GM13977 (cell line): Measurements from ENCODE around the gene HLTF.

Experiments
- DNase-seq: peaks from one replicate; pipeline ENCODE4 v3.0.0; 2012; ENCODE audit warnings: low spot score
- in situ Hi-C: fragments of 300-500 bp; cut with MboI; formaldehyde crosslinking; loops from one replicate; pipeline ENCODE4 v1.12.0; 2022; ENCODE audit warnings: low sequenced_read_pairs, low pct_unique_long_range_greater_than_20kb, mixed read lengths, inconsistent platforms; ENCODE audit not compliant: unreplicated experiment
- TF ChIP-seq, protein P1 (sequence below): IDR thresholded peaks from 2 replicates; pipeline ENCODE4 v1.5.1; 2012; ENCODE audit warnings: mild to moderate bottlenecking, control low read depth; ENCODE audit not compliant: insufficient read depth; ENCODE audit errors: extremely low read depth, missing control alignments

The HLTF gene

GRCh38 chr3:149000206-149000745 lies 86.1 kb downstream of the HLTF start:
- TF ChIP-seq, protein P1, sequence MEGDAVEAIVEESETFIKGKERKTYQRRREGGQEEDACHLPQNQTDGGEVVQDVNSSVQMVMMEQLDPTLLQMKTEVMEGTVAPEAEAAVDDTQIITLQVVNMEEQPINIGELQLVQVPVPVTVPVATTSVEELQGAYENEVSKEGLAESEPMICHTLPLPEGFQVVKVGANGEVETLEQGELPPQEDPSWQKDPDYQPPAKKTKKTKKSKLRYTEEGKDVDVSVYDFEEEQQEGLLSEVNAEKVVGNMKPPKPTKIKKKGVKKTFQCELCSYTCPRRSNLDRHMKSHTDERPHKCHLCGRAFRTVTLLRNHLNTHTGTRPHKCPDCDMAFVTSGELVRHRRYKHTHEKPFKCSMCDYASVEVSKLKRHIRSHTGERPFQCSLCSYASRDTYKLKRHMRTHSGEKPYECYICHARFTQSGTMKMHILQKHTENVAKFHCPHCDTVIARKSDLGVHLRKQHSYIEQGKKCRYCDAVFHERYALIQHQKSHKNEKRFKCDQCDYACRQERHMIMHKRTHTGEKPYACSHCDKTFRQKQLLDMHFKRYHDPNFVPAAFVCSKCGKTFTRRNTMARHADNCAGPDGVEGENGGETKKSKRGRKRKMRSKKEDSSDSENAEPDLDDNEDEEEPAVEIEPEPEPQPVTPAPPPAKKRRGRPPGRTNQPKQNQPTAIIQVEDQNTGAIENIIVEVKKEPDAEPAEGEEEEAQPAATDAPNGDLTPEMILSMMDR, result no peak
- no peak for DNase-seq
- in situ Hi-C loops, result no loop called here

DNA sequence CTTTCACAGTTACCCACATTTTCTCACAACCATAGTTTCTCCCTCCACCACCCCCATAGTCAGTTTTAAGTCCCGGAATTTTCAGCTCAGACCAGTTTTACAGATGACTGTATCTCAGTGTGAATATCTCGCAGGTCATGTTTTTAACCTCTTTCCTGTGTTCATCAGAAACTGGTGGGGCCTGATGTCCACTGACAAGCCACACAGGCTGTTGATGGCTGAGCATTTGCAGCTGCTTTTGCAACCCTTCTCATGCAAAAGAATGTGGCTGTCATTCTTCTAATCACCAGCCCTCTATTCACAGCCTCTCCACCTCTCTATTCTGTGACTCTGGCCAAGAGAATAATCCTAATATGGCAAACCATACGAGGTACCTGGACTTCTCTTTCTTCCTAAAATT lies 86.5 kb downstream of the HLTF start:
- TF ChIP-seq, protein P1, result no peak
- no peak for DNase-seq
- in situ Hi-C loops, result no loop called here

GRCh38 chr3:148998715-148999423 lies 87.5 kb downstream of the HLTF start:
- in situ Hi-C loops, result no loop called here
- TF ChIP-seq, protein P1, result no peak
- DNase-seq, result no peak

GRCh38 chr3:148998297-148998696 lies 88.0 kb downstream of the HLTF start:
- TF ChIP-seq, protein P1, result no peak
- in situ Hi-C loops, result no loop called here
- DNase-seq, result no peak

DNA sequence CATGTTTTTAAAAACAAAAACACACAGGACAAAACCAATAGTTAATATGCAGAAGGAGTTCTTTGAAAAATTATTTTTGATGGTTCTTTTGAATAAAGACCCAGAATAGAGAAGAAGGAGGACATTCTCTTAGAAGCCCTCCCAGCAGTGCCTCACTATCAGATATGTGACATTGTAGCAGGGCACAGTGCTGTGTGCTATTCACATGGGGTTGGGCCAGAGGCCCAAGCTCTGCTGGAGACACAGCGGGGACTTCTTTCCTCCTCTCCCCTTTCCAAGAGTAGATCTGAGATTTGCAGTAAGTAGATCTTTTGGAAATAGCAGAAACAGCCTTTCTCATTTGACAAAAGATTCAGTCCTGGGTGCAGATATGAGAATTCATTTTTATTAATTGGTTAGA lies 88.7 kb downstream of the HLTF start:
- DNase-seq, result no peak
- TF ChIP-seq, protein P1, result no peak
- in situ Hi-C loops, result no loop called here

GRCh38 chr3:148992635-148993255 lies 93.6 kb downstream of the HLTF start:
- TF ChIP-seq, protein P1, result no peak
- in situ Hi-C loops, result no loop called here
- DNase-seq, result no peak
